HG03066 (cell line): ENCODE results near the gene OR5L1.

Experiments used
- ATAC-seq: cut with Tn5 transposase; IDR thresholded peaks from one replicate; pipeline ENCODE4 v1.9.1; 2021; ENCODE audit warnings: low read depth; ENCODE audit not compliant: unreplicated experiment

The OR5L1 gene

DNA sequence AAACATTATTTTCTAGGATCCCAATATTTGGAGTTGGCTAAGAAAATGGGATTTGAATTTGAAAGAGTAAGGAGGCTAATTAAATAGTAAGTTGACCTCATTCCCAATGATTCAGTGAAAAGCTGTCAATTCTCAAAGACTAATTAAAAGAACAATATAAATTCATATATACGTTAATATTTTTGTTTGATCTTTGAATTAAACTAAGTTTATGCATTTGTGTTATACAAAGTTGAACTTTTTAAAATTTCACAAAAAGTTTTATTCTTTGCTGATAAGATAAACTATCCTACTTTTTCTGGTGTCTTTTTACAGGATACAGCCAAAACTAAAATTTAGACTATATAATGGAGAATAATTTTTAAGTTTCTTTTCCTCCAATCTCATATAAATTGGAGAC lies at the start of gene OR5L1:
OR5L1 (plus strand) TSS at position 301 of the 400 bp plus-strand sequence. CDS start 100 bp downstream, outside the sequence.
- ATAC-seq = no peak

DNA sequence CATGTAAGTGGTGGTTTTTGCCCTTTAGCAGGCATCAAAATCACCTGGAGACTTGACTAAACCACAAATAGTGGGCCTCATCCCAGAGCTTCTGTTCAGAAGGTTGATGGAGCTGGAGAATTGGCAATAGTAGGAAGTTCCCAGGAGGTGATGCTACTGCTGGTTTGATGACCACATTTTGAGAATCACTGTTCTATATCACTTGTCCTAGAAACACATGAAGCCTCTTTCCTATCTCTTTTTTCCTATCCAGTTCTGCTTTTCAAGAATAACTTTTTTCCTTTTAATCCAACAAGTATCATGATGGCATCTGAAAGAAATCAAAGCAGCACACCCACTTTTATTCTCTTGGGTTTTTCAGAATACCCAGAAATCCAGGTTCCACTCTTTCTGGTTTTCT lies 38.0 kb upstream of the OR5L1 start, which contains the start of gene OR5D13:
OR5D13 (plus strand) TSS at position 301 of the 400 bp plus-strand sequence; CDS start at position 301, 0 bp downstream.
- ATAC-seq = no peak

DNA sequence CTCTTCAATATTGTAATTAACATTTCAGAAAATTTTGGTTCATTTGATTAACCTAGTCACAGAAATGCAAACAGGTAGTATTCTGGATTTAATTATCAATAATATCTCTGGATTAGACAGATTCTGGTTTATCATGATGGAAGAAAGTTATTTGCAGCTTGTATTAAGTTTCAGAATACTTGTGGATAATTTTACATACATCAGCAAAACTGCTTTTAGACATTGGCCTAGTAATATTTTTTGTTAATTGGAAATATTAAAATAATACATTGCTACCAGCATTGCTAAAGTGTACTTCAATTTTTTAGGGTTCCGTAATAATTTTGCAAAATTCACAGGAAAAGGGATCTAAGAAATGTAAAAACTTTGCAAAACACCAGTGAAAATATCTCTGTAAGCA lies 19.6 kb upstream of the OR5L1 start:
- no peak for ATAC-seq

DNA sequence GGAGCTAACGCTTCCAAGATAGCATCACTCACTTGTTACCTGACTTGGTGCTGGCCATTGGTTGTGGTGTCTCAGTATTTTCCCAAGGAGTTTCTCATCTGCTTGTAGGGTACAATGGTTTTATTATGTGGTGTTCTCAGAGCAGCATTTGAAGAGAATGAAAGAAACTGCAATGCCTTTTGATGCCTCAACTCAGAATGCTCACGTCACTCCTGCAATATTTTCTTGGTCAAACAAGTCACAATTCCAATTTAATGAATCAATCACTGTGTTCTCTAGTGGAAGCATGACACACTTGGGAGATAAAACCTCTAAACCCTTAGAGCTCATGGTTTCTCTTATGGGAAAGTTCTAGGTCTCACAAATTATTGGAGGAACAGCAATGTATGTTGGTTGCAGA lies 17.8 kb upstream of the OR5L1 start:
- no peak for ATAC-seq

DNA sequence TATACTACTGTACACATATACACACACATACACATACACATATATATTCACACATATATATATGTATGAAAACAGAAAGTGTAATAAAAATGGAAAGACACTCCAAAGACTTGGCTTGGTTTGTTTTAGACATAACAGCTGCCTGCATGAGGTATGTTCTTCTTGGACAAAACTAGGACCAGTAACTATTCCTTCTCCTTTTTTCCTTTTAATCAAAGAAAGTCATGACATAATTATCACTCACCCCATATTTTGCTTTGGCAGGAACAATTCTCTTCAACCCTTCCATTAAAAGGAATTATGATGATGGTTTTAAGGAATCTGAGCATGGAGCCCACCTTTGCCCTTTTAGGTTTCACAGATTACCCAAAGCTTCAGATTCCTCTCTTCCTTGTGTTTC lies 15.9 kb upstream of the OR5L1 start, which contains the start of gene OR5D14:
OR5D14 (plus strand) TSS at position 301 of the 400 bp plus-strand sequence; CDS start at position 301, 0 bp downstream.
- no peak for ATAC-seq

DNA sequence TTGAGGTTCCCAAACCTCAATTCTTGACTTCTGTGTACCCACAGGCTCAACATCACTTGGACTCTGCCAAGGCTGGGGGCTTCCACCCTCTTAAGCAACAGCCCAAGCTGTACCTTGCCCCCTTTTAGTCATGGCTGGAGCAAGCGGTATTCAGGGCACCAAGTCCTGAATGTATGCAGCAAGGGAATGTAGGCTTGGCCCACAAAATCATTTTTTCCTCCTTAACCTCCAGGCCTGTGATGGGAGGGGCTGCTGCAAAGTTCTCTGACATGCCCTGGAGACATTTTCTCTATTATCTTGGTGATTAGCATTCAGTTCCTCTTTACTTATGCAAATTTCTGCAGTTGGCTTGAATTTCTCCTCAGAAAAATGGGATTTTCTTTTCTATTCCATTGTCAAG lies 4.9 kb upstream of the OR5L1 start:
- no peak for ATAC-seq

DNA sequence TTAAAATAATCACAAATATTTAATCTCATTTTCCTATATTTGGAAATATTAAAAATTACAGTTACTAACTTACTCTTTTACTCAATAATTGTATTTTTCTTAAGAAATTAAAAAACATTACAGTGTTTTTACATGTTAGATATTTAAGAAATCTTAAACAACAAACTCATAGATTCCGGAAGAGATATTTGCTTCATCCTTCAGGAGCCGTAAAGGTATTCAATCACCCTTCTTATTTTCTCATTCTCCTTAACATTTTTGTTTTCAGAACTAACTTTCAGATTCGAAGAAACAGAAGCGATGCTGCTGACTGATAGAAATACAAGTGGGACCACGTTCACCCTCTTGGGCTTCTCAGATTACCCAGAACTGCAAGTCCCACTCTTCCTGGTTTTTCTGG lies 8.2 kb downstream of the OR5L1 start, which contains the start of gene OR5D18:
OR5D18 (plus strand) TSS at position 301 of the 400 bp plus-strand sequence; CDS start at position 301, 0 bp downstream.
- no peak for ATAC-seq

DNA sequence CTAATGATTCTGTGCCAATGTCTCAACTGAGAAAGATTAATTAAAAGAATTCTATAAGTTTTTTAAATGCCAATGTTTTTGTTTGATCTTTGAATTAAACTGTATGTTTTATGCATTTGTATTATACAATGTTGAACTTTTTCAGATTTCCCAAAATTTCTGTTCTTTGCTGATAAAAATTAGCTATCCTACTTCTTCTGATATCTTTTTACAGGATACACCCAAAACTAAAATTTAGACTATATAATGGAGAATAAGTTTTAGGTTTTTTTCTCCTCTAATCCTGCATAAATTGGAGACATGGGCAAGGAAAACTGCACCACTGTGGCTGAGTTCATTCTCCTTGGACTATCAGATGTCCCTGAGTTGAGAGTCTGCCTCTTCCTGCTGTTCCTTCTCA lies 15.8 kb downstream of the OR5L1 start, which contains the start of gene OR5L2:
OR5L2 (plus strand) TSS at position 301 of the 400 bp plus-strand sequence; CDS start at position 301, 0 bp downstream.
- no peak for ATAC-seq

DNA sequence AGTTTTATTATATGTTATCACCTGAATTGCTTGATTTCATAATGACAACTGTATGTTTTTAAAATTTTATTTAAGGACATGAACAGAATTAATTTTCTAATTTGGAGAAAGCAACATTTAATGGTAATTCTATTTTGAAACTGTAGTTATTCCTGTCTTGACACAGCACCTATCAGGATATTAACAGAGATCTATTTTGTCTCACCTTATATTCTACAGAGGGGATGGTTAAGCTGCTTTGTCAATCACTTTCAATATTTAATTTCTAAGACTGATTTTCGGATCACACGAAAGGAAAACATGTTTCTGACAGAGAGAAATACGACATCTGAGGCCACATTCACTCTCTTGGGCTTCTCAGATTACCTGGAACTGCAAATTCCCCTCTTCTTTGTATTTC lies 27.3 kb downstream of the OR5L1 start, which contains the start of gene OR5D16:
OR5D16 (plus strand) TSS at position 301 of the 400 bp plus-strand sequence; CDS start at position 301, 0 bp downstream.
- ATAC-seq = no peak

DNA sequence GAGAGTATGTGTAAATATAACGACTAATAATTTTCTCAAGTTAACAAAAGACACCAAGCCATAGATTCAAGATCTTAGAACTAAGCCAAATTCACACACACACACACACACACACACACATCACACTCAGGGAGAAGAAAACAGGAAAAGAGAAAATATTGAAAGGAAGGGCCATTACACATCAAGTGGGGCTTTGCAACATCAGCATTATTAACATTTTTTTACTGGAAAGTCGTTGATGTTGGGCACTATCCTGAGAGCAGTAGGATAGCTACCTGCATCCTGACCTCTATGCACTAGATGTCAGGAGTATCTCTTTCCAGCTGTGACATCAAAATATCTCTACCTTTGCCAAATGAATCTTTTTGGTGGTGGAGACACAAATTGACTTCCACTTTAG lies 36.3 kb downstream of the OR5L1 start:
- no peak for ATAC-seq

DNA sequence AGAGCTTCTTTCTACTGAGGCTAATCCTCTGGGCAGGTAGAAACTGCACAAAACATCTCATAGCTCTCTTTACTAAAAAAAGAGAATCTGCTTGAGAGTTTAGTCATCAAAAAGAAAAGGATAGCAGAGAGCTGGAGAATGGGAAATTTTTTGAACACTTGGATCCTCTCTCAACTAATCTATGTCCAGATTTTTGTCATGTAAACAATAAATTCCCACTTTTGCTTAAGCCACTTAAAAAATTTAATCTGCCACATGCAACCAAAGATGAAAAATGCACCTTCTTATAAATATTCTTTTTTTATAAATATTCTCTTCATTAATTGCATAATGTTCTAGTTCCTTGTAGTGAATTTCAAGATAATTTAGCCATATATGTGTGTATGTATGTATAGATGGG lies 37.9 kb downstream of the OR5L1 start:
- no peak for ATAC-seq

DNA sequence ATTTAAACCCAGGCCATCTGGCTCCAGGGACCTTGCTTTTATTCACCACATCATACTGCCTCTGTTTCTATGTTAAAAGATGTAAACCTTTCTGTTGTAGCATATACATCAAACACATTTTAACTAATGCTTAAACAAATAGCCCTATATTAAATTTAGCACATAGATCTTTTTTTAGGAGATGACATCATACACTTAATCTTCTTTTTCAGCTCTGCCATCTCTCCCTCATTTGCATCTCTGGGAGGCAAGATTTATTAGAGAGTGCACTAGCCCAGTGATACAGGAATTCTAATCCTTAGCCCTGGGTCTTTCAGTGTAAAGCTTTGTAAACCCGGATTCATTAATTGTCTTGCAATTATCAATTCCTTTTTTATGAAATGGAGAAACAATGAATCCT lies 41.0 kb downstream of the OR5L1 start:
- ATAC-seq = no peak

DNA sequence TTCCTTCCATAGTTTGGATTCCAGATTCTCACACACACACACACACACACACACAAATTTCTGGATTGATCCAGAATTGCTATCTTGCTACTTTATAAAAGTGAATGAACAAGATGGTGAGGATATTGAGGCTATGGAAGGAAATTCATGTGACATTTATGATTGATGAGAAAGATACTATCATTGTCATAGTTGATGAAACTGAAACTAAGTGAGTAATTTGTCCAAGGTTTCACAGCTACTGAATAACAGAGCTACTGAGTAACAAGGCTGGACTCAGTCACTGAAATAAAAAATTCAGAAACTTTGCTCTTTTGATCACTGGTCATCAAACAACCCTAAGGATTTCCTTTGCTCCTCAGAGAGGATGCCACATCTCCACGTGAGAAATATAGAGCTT lies 43.5 kb downstream of the OR5L1 start:
- no peak for ATAC-seq
